SH-SY5Y (cell line): ENCODE results near the gene ZNF446.

ENCODE experiments used
- GATA2 ChIP-seq: IDR thresholded peaks from 2 replicates; pipeline ENCODE4 v1.6.1; 2011; ENCODE audit warnings: mild to moderate bottlenecking, low read depth, low read length
- GATA3 ChIP-seq: IDR thresholded peaks from 2 replicates; pipeline ENCODE4 v1.6.1; 2011; ENCODE audit warnings: low read depth, mild to moderate bottlenecking, low read length, moderate library complexity

GRCh38 chr19:58480831-58481230 is 4.7 kb downstream of the ZNF446 start:
- no peak for TF ChIP-seq GATA2
- no peak for TF ChIP-seq GATA3
